HG03103 (cell line): Measurements from ENCODE around the gene ASXL1.
"Not testable (repeated sequence)": the region's sequence is repeated elsewhere in the genome, so short reads cannot be mapped to it uniquely, and the experiment has no call there.

Experiments
- ATAC-seq: cut with Tn5 transposase; IDR thresholded peaks from one replicate; pipeline ENCODE4 v1.9.1; 2021; ENCODE audit warnings: low read depth; ENCODE audit not compliant: unreplicated experiment

Gene ASXL1

DNA sequence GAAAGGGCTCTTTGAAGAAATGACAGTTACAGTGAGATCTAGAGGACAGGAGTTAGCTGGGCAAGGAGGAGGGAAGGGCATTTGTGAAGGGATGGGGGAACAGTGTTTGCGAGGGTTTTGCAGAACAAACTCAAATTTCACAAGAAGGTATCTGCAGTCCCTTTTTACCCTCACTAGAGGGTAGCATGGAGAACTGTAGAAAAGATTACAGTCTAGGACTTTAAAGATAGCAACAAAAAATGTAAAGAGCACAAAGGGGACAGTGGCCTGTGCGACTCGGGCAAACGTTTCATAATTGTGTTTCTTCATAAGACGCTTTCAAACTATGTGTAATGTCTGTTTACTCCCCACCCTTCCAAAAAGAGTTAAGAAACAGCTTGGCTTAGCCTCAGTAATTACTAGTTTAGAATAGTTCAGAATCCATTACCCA lies 21.2 kb upstream of the ASXL1 start:
- no peak for ATAC-seq

DNA sequence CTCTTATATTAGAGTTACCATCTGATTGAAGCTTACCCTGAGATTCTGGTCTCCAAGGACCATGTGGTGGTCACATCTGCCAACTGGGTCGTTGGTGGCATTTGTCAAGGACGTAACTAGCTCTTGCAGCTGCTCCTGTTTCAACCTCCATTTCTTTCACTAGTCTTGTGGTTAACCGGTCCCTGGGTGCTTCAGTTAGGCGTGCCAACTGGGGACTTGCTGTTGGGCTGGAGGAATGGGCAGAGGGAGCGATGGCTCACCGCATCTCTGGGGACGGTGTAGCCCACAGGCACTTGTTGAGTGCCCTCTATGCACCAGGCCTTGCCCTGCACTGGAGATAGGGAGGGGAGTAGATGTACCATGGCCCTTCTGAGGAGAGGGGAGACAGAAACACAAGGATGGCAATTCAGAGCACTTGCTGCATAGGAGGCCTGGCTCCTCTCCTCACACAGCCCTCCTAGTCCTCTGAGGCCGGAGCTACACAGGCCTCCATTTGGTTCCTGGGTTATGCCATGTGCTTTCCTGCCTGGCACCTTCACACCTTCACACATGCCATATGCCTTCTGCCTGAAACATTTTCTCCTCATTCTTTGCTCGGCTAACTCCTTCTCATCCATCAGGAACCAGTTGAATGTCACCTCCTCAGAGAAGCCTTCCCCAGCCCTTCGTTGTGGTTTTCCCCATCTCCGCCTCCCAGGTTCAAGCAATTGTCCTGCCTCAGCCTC lies 20.0 kb upstream of the ASXL1 start:
- ATAC-seq: no peak

GRCh38 chr20:32338665-32339064 lies 19.5 kb upstream of the ASXL1 start:
- ATAC-seq: no peak

DNA sequence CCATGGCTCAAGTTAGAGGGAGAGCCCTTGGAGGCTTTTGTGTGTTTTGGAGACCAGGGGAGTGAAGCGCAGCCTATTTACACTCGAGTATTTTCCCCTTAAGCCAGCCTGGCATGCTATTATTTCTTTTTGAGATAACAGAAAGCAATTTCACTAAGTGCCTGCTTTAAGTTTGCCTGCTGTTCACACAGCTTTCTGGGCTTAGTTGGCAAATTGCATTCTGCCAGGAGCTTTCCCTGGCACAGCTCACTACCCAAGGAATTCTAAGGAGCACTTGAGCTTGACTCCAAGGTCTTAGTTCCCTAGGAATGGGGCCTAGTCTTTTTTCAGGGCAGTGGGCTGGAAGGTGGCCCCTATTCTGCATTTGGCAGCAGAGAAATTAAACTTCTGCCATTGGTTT lies 19.0 kb upstream of the ASXL1 start:
- no peak for ATAC-seq

DNA sequence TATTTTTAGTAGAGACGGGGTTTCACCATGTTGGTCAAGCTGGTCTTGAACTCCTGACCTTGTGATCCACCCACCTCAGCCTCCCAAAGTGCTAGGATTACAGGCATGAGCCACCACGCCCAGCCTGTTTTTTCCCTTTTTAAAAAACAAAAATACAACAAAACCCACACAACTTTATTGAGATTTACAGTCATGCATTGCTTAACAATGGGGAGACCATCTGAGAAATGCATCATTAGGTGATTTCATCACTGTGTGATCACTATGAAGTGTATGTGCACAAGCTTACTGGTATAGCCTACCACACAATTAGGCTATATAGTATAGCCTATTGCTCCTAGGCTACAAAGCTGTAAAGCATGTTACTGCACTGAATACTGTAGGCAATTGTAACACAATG lies 17.1 kb upstream of the ASXL1 start:
- not testable (repeated sequence) for ATAC-seq

DNA sequence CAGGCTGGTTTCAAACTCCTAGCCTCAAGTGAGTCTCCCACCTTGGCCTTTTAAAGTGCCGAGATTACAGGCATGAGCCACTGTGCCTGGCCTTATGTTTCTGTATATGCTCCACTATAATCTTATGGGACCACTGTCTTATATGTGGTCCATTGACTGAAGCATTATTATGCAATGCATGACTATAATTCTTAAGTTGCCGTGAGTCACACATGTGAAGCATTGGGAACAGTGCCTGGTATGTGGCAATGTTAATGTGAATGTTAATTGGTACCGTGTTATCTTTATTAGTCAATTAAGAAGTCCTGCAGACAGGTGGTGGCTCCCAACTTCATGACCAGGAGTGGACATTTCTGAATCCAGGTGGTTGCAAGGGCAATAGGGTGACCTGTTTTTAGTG lies 14.7 kb upstream of the ASXL1 start:
- ATAC-seq: no peak

- no peak for ATAC-seq
Measured at GRCh38 chr20:32344835-32345506, 13.2 kb upstream of the ASXL1 start.

DNA sequence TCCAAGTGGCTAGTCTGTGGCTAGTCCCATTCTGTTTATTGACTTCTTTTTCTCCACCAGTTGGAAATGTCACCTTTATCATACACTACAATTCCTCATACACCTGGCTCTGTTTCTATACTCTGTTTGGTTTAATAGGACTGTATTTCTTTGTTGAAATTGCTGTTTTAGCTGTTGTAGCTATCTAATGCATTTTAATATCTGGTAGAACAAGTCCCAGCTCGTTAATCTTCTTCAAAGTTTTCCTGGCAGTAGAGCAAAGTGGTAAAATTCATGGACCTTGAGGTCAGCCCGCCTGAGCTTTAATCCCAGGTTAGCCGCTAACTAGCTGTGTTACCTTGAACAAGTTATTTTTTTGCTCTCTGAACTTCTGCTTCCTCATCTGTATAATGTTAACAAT lies 9.9 kb upstream of the ASXL1 start:
- no peak for ATAC-seq

GRCh38 chr20:32350421-32350820 lies 7.7 kb upstream of the ASXL1 start:
- no peak for ATAC-seq

- ATAC-seq: no peak
Measured at GRCh38 chr20:32352121-32352720, 5.9 kb upstream of the ASXL1 start.

DNA sequence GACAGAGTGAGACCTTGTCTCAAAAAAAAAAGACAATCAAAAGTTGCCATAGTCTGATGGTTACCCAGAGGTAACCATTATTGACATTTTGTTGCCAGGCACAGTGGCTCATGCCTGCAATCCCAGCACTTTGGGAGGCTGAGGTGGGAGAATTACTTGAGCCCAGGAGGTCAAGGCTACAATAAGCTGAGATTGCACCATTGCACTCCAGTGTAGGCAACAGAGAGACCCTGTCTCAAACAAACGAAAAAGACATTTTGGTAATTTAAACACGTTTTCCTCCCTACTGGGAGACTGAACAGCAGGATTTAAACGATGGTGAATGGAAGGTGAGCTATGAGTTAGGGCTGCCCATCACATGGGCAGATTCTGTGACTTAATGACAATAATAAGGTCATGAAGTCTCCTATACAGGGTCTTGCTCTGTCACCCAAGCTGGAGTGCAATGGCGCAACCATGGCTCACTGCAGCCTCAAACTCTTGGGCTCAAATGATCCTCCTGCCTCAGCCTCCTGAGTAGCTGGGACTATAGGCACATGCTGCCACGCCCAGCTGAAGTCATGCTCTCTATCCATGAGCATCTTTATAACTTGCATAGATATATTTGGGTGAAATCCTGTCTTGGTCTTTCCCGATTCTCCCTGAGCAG lies 4.2 kb upstream of the ASXL1 start:
- ATAC-seq: no peak

- no peak for ATAC-seq
Measured at GRCh38 chr20:32354592-32355416, 3.3 kb upstream of the ASXL1 start.

GRCh38 chr20:32355417-32355841 lies 2.7 kb upstream of the ASXL1 start:
- no peak for ATAC-seq

DNA sequence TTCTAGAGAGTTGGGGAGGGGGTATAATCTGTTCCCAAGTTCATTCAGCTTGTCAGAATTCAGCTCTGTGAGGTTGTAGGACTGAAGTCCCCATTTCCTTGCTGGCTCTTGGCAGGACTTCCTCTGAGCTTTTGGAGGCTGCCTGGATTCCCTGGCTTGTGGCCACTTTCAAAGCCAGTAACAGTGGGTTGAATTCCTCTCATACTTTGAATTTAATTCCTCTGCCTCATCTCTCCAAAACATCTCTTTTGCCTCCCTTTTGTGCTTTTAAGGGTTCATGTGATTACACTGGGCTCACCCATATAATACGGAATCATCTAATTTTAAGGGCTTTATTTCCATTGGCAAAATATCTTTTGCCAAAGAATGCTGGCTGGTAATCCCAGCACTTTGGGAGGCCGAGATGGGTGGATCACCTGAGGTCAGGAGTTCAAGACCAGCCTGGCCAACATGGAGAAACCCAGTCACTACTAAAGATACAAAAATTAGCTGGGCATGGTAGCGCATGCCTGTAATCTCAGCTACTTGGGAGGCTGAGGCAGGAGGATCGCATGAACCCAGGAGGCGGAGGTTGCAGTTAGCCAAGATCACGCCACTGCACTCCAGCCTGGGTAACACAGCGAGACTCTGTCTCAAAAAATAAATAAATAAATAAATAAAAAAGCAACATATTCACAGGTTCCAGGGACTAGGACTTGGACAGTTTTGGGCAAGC lies 2.1 kb upstream of the ASXL1 start:
- ATAC-seq: not testable (repeated sequence)

GRCh38 chr20:32356622-32357374 lies 1.3 kb upstream of the ASXL1 start:
- no peak for ATAC-seq

DNA sequence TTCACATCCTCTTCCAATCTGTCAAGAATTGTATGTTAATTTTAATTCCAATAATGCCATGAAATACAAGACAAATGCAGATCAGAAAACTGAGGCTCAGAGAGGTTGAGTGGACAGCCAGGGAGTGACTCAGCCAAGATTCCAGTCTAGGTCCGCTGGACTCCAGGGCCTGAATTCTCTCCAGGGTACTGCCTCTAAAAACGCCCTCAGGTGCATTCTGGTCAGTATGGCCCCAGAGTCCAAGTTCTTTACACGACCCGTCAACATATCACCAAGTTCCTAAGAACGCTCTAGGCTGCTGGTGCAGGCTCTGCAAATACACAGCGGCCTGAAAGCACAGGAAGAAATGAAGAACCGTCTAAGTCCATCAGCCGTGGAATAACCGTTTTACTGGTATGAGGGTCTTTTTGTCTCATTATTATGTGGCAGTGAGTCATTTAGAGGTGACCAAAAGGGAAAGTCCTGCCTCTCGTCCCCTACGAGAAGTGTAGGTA lies 709 bp upstream of the ASXL1 start:
- no peak for ATAC-seq

- ATAC-seq: no peak
Measured at GRCh38 chr20:32358632-32358882, 426 bp downstream of the ASXL1 start.

GRCh38 chr20:32358883-32359632 lies 927 bp downstream of the ASXL1 start:
- ATAC-seq: no peak
